H1 (cell line): ENCODE measurements around the gene WDFY4. TPM values are rescaled to one million over a fixed set of nuclear protein-coding genes. Genes with fewer than 3 reads are reported as not detected.

ENCODE experiments used
- CTCF ChIA-PET: fragments of 300-600 bp; sonication (Branson Sonifier 250); formaldehyde crosslinking; loops from one replicate; lab custom pipeline; 2021; ENCODE audit not compliant: partially characterized antibody; lab: Charles Lee
- POLR2A ChIA-PET: fragments of 300-600 bp; sonication (Branson Sonifier 250); formaldehyde crosslinking; loops from one replicate; lab custom pipeline; 2021; ENCODE audit warnings: inconsistent platforms; ENCODE audit not compliant: partially characterized antibody; lab: Charles Lee
- DNase-seq, 2 experiments: peaks; one replicate each; pipeline versions ENCODE4 v3.0.0 to v3.0.0-alpha.2; 2010 to 2022; ENCODE audit warnings: low spot score in 2 of 2, low read depth in 1 of 2, mixed read lengths in 1 of 2
- FAIRE-seq: peaks from 2 replicates; lab custom pipeline; 2011; peaks lifted over from hg19 to GRCh38; lab: Jason Lieb, UNC
- H2AFZ ChIP-seq: 2 replicates; pipeline ENCODE4 v1.8.1; 2012; ENCODE audit warnings: low read length, inconsistent platforms
- H2AK5ac ChIP-seq: 2 replicates; pipeline ENCODE4 v1.6.1; 2013; ENCODE audit warnings: low read depth, low read length
- H2BK120ac ChIP-seq: replicated peaks from 2 replicates; pipeline ENCODE3; 2013; ENCODE audit warnings: low read depth, low read length, inconsistent platforms
- H2BK12ac ChIP-seq: 2 replicates; pipeline ENCODE4 v1.6.1; 2013; ENCODE audit warnings: low read depth, low read length
- H2BK15ac ChIP-seq: 2 replicates; pipeline ENCODE4 v1.6.1; 2013; ENCODE audit warnings: low read length
- H2BK20ac ChIP-seq: 2 replicates; pipeline ENCODE4 v1.6.1; 2013; ENCODE audit warnings: low read length
- H2BK5ac ChIP-seq: 2 replicates; pipeline ENCODE4 v1.6.1; 2013; ENCODE audit warnings: low read depth, low read length
- H3K14ac ChIP-seq: 2 replicates; pipeline ENCODE4 v1.6.1; 2013; ENCODE audit warnings: inconsistent platforms; ENCODE audit not compliant: insufficient read length
- H3K18ac ChIP-seq: 2 replicates; pipeline ENCODE4 v1.6.1; 2013; ENCODE audit warnings: low read length; ENCODE audit errors: extremely low read depth
- H3K23ac ChIP-seq: 2 replicates; pipeline ENCODE4 v1.6.1; 2013; ENCODE audit warnings: inconsistent platforms; ENCODE audit not compliant: insufficient read length
- H3K23me2 ChIP-seq: 2 replicates; pipeline ENCODE4 v1.6.1; 2013; ENCODE audit warnings: low read depth, low read length
- H3K27ac ChIP-seq: 2 replicates; pipeline ENCODE4 v1.6.1; 2011; ENCODE audit warnings: low read depth, low read length, inconsistent platforms
- H3K27me3 ChIP-seq, 4 experiments: replicated peaks in 1 of 4; 1 replicate in 1 of 4; 2 replicates in 3 of 4; pipeline versions ENCODE4 v1.6.1 to v1.8.1; 2011 to 2013; ENCODE audit warnings: low read length in 3 of 4, mild to moderate bottlenecking in 3 of 4, inconsistent platforms in 2 of 4, mixed read lengths in 2 of 4, moderate library complexity in 1 of 4; ENCODE audit not compliant: control insufficient read depth in 3 of 4, insufficient read depth in 3 of 4; ENCODE audit errors: extremely low read depth in 1 of 4
- H3K36me3 ChIP-seq, 4 experiments: 2 replicates each; pipeline versions ENCODE4 v1.6.1 to v1.8.1; 2011 to 2013; ENCODE audit warnings: mild to moderate bottlenecking in 4 of 4, low read length in 3 of 4, moderate library complexity in 2 of 4, control low read depth in 1 of 4, inconsistent platforms in 1 of 4; ENCODE audit not compliant: insufficient read depth in 4 of 4, control insufficient read depth in 2 of 4
- H3K4ac ChIP-seq: replicated peaks from 2 replicates; pipeline ENCODE3; 2013; ENCODE audit warnings: low read length, low read depth, mixed read lengths, inconsistent platforms; ENCODE audit not compliant: insufficient read length
- H3K4me1 ChIP-seq, 4 experiments: replicated peaks in 1 of 4; 1 replicate in 1 of 4; 2 replicates in 3 of 4; pipeline versions ENCODE4 v1.6.1 to v1.8.1; 2011 to 2013; ENCODE audit warnings: low read length in 3 of 4, inconsistent platforms in 2 of 4, mixed read lengths in 1 of 4; ENCODE audit not compliant: insufficient read depth in 4 of 4, control insufficient read depth in 3 of 4
- H3K4me2 ChIP-seq, 2 experiments: 2 replicates each; pipeline versions ENCODE4 v1.6.1 to v1.8.1; 2011 to 2013; ENCODE audit warnings: low read depth in 2 of 2, low read length in 2 of 2, control low read depth in 1 of 2, inconsistent platforms in 1 of 2, mild to moderate bottlenecking in 1 of 2; ENCODE audit not compliant: insufficient read depth in 1 of 2
- H3K4me3 ChIP-seq, 4 experiments: fragments of 200-600, 300-600 bp in 1 of 4; sonication (generic), shearing (Covaris generic), sonication (Bioruptor Twin) in 1 of 4; 2 replicates each; pipeline versions ENCODE4 v1.5.1 to v1.8.1; 2011 to 2016; ENCODE audit warnings: low read length in 4 of 4, low read depth in 3 of 4, control low read depth in 2 of 4, inconsistent platforms in 2 of 4, mild to moderate bottlenecking in 2 of 4, mixed read lengths in 1 of 4, moderate library complexity in 1 of 4; ENCODE audit not compliant: insufficient read depth in 2 of 4; ENCODE audit errors: extremely low read depth in 1 of 4
- H3K56ac ChIP-seq: replicated peaks from 2 replicates; pipeline ENCODE3; 2013; ENCODE audit warnings: low read depth, mild to moderate bottlenecking, mixed read lengths, low read length, inconsistent platforms; ENCODE audit not compliant: insufficient read length
- H3K79me1 ChIP-seq: 2 replicates; pipeline ENCODE4 v1.6.1; 2013; ENCODE audit warnings: low read depth, low read length, control low read depth
- H3K79me2 ChIP-seq, 2 experiments: 2 replicates each; pipeline versions ENCODE4 v1.6.1 to v1.8.1; 2012 to 2013; ENCODE audit warnings: low read length in 2 of 2, mild to moderate bottlenecking in 2 of 2, inconsistent platforms in 1 of 2; ENCODE audit not compliant: insufficient read depth in 2 of 2, control insufficient read depth in 1 of 2
- H3K9ac ChIP-seq, 4 experiments: replicated peaks in 1 of 4; 1 replicate in 1 of 4; 2 replicates in 3 of 4; pipeline versions ENCODE4 v1.6.1 to v1.8.1; 2011 to 2013; ENCODE audit warnings: low read depth in 3 of 4, low read length in 3 of 4, control low read depth in 2 of 4, mild to moderate bottlenecking in 2 of 4, moderate library complexity in 2 of 4, inconsistent platforms in 1 of 4; ENCODE audit errors: extremely low read depth in 1 of 4
- H3K9me3 ChIP-seq, 2 experiments: 2 replicates each; pipeline versions ENCODE4 v1.6.1 to v1.8.1; 2012 to 2013; ENCODE audit warnings: mild to moderate bottlenecking in 2 of 2, moderate library complexity in 2 of 2, control low read depth in 1 of 2, inconsistent platforms in 1 of 2, low read depth in 1 of 2, low read length in 1 of 2, mixed read lengths in 1 of 2; ENCODE audit not compliant: insufficient read depth in 2 of 2
- H4K20me1 ChIP-seq, 2 experiments: replicated peaks in 1 of 2; 2 replicates each; pipeline versions ENCODE3 to v1.8.1; 2011 to 2013; ENCODE audit warnings: inconsistent platforms in 2 of 2, low read length in 2 of 2, mild to moderate bottlenecking in 1 of 2; ENCODE audit not compliant: insufficient read depth in 2 of 2, control insufficient read depth in 1 of 2
- H4K5ac ChIP-seq: 2 replicates; pipeline ENCODE4 v1.6.1; 2013; ENCODE audit warnings: low read length, low read depth, mixed read lengths, inconsistent platforms; ENCODE audit not compliant: insufficient read length
- H4K8ac ChIP-seq: 2 replicates; pipeline ENCODE4 v1.8.0; 2013; ENCODE audit warnings: mild to moderate bottlenecking, moderate library complexity, low read length, inconsistent platforms; ENCODE audit not compliant: insufficient read depth; ENCODE audit errors: extremely low read depth
- H4K91ac ChIP-seq: replicated peaks from 2 replicates; pipeline ENCODE3; 2013; ENCODE audit warnings: low read length, mixed read lengths, inconsistent platforms; ENCODE audit not compliant: insufficient read length
- ATF3 ChIP-seq: IDR thresholded peaks from 2 replicates; pipeline ENCODE4 v1.6.1; 2011; ENCODE audit warnings: low read depth, mild to moderate bottlenecking, low read length; ENCODE audit not compliant: insufficient read depth
- CBX5 ChIP-seq: fragments of 300-800, 300-1000 bp; sonication (generic); IDR thresholded peaks from 2 replicates; pipeline ENCODE4 v1.7.1; 2016; ENCODE audit warnings: antibody characterized with exemption, low read length, low read depth
- CBX8 ChIP-seq: fragments of 300-800, 300-1000 bp; sonication (generic); IDR thresholded peaks from 2 replicates; pipeline ENCODE4 v1.7.1; 2016; ENCODE audit warnings: low read depth, low read length, borderline replicate concordance
- CHD2 ChIP-seq: IDR thresholded peaks from 2 replicates; pipeline ENCODE4 v1.6.1; 2012; ENCODE audit warnings: low read length, improper control_type of control experiment
- EGR1 ChIP-seq: IDR thresholded peaks from 2 replicates; pipeline ENCODE4 v1.6.1; 2011; ENCODE audit warnings: low read depth, low read length, borderline replicate concordance
- EZH2 ChIP-seq: fragments of 200-600 bp; sonication (generic); IDR thresholded peaks from 2 replicates; pipeline ENCODE4 v1.7.1; 2012; ENCODE audit warnings: low read depth, mild to moderate bottlenecking, moderate library complexity, low read length, inconsistent platforms; ENCODE audit not compliant: severe bottlenecking
- JUN ChIP-seq: IDR thresholded peaks from 2 replicates; pipeline ENCODE4 v1.6.1; 2011; ENCODE audit warnings: low read depth, mild to moderate bottlenecking, improper control_type of control experiment, low read length
- JUND ChIP-seq: IDR thresholded peaks from 2 replicates; pipeline ENCODE4 v1.6.1; 2011; ENCODE audit warnings: mild to moderate bottlenecking, improper control_type of control experiment, low read length
- NRF1 ChIP-seq: IDR thresholded peaks from 2 replicates; pipeline ENCODE4 v1.6.1; 2011; ENCODE audit warnings: mild to moderate bottlenecking, low read depth, low read length, improper control_type of control experiment
- PHF8 ChIP-seq: fragments of 200-600 bp; sonication (generic); conservative IDR thresholded peaks from 2 replicates; pipeline ENCODE4 v1.7.1; 2012; ENCODE audit warnings: low read depth, mild to moderate bottlenecking, inconsistent platforms, low read length, moderate library complexity
- POLR2A ChIP-seq, 2 experiments: IDR thresholded peaks; 1 replicate in 1 of 2; 2 replicates in 1 of 2; pipeline ENCODE4 v1.6.1; 2011; ENCODE audit warnings: low read depth in 2 of 2, low read length in 2 of 2, mild to moderate bottlenecking in 2 of 2; ENCODE audit errors: control extremely low read depth in 1 of 2
- POLR2AphosphoS5 ChIP-seq: IDR thresholded peaks from 2 replicates; pipeline ENCODE4 v1.6.1; 2011; ENCODE audit warnings: low read depth, low read length
- SIN3A ChIP-seq, 2 experiments: IDR thresholded peaks in 1 of 2; conservative IDR thresholded peaks in 1 of 2; 2 replicates each; pipeline ENCODE4 v1.6.1; 2011 to 2012; ENCODE audit warnings: low read length in 2 of 2, improper control_type of control experiment in 1 of 2, low read depth in 1 of 2, mild to moderate bottlenecking in 1 of 2
- SRF ChIP-seq: IDR thresholded peaks from 2 replicates; pipeline ENCODE4 v1.6.1; 2011; ENCODE audit warnings: mild to moderate bottlenecking, low read depth, low read length, moderate library complexity
- TAF1 ChIP-seq: IDR thresholded peaks from 2 replicates; pipeline ENCODE4 v1.6.1; 2011; ENCODE audit warnings: mild to moderate bottlenecking, low read depth, low read length
- YY1 ChIP-seq: IDR thresholded peaks from 2 replicates; pipeline ENCODE4 v1.6.1; 2011; ENCODE audit warnings: low read depth, mild to moderate bottlenecking, low read length
- polyA plus RNA-seq, 7 experiments: library from polyadenylated mRNA; depleted of rRNA in 3 of 7; stranded (reverse) in 5 of 7; unstranded in 2 of 7; fragments of >200 nt in 5 of 7; fragments of 200-250 nt in 2 of 7; gene quantifications; 1 replicate in 5 of 7; 2 replicates in 1 of 7; 4 replicates in 1 of 7; pipeline versions ENCODE4 v1.2.1 to v1.2.3, GENCODE V29; 2011 to 2013; ENCODE audit warnings: missing spikeins in 2 of 7, mixed read lengths in 2 of 7
- total RNA-seq: library from RNA; stranded (reverse); fragmentation: NEBNext Ultra II Directional; extraction: Animal tissue kit (Norgen Biotek cat#: 25700); gene quantifications from 2 replicates; pipeline ENCODE4 v1.2.1, GENCODE V29; 2021

The WDFY4 gene
- total and polyA plus RNA-seq, 2 of the 8 experiments (the other 6 are each of a cell fraction or from before 2014, with no cell fraction given) = not detected

DNA sequence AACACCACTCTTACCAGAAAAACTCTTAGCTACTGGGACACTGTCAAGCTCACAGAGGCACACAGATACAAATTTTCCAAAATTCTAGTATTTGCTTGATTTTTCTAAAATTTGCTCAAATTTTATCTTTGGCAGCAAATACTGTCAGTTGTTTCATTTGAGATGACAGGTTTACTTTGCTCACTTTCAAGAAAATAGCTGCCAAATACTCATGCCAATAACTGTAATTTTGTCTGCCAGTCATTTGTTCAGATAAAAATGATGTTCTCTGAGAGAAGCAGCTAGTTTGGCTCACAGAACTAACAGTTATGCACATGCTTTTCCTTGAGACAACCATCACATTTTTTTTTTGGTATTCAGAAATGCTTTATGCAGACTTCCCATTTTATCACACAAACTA is 172.2 kb downstream of the WDFY4 start:
- H3K27ac ChIP-seq = no peak overlapping the region
- no peak overlapping the region for H2AFZ ChIP-seq
- H3K4ac ChIP-seq = no peak overlapping the region
- no peaks in the 10 kb centered on the region for H3K79me1 ChIP-seq
- H4K91ac ChIP-seq = no peak overlapping the region
- H4K5ac ChIP-seq = no peak overlapping the region
- no peak overlapping the region for H3K56ac ChIP-seq
- H3K23ac ChIP-seq = no peak overlapping the region
- no peak overlapping the region for H3K4me2 ChIP-seq
- no peak overlapping the region for H2BK5ac ChIP-seq
- H2BK15ac ChIP-seq = no peak overlapping the region
- no peak overlapping the region for H3K18ac ChIP-seq
- no peaks in the 10 kb centered on the region for H3K79me2 ChIP-seq
- H3K9ac ChIP-seq = no peak overlapping the region
- no peak overlapping the region for H2BK12ac ChIP-seq
- no peak overlapping the region for H3K4me3 ChIP-seq
- DNase-seq (no peak), FAIRE-seq (no peak)
- 0 out of 4 replicates have a peak, but pooled peaks cover 0 to 2% of the 10 kb centered on the region in 2 experiments for H3K9me3 ChIP-seq
- H3K4me1 ChIP-seq = no peaks in the 10 kb centered on the region
- ChIA-PET POLR2A (no interaction called here), CTCF (interaction anchor here (0.7 kb wide), 1 partner anchor 71 kb away, joined by 3 read pairs; no protein-coding TSS in a partner anchor)
- no peak overlapping the region for H4K8ac ChIP-seq
- no peaks in the 10 kb centered on the region for H4K20me1 ChIP-seq
- no peak overlapping the region for H2AK5ac ChIP-seq
- H3K14ac ChIP-seq = no peak overlapping the region
- no peak overlapping the region for H2BK20ac ChIP-seq
- no peaks in the 10 kb centered on the region for H3K36me3 ChIP-seq
- H3K23me2 ChIP-seq = no peaks in the 10 kb centered on the region
- no peak overlapping the region for H2BK120ac ChIP-seq
- H3K27me3 ChIP-seq = no peaks in the 10 kb centered on the region
- TF ChIP-seq CHD2 = no peak
- TF ChIP-seq NRF1 = no peak
- TF ChIP-seq CBX8 = no peak
- TF ChIP-seq YY1 = no peak
- TF ChIP-seq JUN = no peak
- no peak for TF ChIP-seq POLR2AphosphoS5
- no peak for TF ChIP-seq CBX5
- TF ChIP-seq POLR2A (IDR thresholded peaks at IDR 0.05; ENCODE audit: control extremely low read depth in 1 of 2, low read depth in 2 of 2, low read length in 2 of 2) = no peak
- no peak for TF ChIP-seq JUND
- no peak for TF ChIP-seq EGR1
- TF ChIP-seq SIN3A (conservative IDR thresholded peaks at IDR 0.05 in 1 of 2, IDR thresholded peaks at IDR 0.05 in 1 of 2; ENCODE audit: low read depth in 1 of 2, low read length in 2 of 2) = no peak
- TF ChIP-seq EZH2 = no peak
- no peak for TF ChIP-seq SRF
- no peak for TF ChIP-seq ATF3
- TF ChIP-seq PHF8 = no peak
- no peak for TF ChIP-seq TAF1
